ENCODE measurements around the gene DFFA.
"Not testable (repeated sequence)": the region's sequence is repeated elsewhere in the genome, so short reads cannot be mapped to it uniquely, and the experiment has no call there.

Gene DFFA

DNA sequence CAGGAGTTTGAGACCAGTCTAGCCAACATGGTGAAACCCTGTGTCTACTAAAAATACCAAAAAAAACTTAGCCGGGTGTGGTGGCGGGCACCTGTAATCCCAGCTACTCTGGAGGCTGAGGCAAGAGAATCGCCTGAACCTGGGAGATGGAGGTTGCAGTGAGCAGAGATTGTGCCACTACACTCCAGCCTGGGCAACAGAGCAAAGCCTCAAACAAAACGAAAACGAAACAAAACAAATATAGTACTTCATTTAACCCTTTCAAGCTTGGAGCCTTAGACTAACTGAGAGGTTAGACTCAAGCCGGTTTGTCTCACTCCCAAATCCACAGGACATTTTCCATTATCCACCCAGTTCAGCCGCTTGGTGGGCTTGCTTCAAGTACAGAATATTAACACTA, 14.9 kb downstream of the DFFA start:
- DNase-seq, result not testable (repeated sequence)

DNA sequence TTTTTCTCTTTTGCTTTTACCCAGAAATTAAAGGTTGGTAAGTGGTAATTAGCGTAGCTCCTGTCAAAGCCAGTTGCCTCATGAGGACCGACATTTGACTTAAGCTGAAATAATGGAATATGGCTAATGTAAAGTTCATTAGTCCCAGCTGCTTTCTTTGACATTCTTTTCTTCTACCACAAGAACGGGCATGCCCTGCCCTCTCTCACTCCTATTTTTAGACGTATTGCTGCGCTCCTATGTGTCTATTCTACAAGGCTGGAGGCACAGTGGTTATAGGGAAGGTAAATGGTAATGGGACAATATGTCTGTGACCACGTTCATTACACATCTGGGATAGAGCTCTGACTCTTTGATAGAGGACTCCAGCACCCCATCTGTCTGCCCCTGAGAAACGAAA, 15.7 kb downstream of the DFFA start:
- no peak for DNase-seq

DNA sequence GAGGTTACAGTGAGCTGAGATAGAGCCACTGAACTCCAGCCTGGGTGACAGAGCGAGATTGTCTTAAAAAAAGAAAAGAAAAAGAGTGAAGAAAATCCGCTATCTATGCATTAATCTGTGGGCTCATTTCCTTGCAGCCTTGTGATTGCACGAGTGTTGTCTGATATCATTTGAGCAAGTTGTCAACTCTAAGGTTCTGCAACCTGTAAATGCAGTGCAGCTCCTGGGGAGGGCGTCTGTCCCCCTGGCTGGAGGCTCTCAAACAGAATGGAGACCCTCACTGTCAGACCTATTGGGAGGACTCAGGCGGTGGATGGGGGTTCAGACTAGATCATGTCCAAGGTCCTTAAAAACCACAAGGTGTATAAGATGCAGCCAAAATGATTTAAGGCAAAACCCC, 16.3 kb downstream of the DFFA start:
- no peak for DNase-seq

GRCh38 chr1:10451287-10451686, 21.0 kb downstream of the DFFA start:
- no peak for DNase-seq

DNA sequence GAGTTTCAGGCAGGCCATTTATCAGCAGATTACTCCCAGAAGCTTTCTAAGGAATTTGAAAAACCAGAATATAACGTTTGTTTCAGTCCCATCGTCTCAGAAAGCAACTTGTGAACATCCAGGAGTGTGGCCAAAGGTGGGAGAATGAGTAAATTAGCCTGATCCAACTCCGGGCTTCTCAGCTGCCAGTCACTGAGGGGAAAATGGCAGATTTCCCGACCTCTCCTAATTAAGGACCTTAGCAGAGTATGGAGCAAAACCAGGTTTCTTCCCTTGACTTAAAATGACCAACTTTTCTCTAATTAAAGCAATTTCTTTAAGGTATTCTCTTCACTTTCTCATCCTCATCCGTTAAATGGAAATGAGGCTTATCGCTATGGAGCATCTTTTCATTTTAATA, 21.5 kb downstream of the DFFA start:
- no peak for DNase-seq

DNA sequence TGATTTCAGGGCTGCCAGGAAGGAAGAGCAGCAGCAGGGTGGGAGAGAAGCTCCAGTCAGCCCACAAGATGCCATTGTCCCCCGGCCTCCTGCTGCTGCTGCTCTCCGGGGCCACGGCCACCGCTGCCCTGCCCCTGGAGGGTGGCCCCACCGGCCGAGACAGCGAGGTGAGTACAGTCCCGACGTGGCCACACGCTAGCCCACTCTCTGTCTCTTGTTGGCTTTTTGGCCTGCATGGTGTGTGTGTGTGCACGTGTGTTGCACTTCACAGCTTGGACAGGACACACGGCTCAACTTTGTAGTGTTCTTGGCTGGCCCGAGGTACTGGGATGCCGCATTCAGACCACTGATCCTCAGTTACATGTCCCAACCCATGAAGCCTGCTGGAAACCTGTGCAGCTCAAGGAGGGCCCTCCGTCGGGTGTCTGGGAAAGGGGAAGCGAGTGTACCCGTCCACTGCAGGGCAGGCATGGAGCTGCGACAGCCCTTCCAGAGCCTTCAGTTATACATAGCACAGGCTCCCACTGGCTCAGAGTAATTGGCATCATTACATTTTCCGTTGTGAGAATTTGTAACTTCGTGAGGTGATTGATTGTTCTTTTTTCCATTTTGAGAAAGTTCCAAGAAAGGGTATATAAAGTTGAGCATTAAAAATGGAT, 22.0 kb downstream of the DFFA start:
- DNase-seq, result no peak

- no peak for DNase-seq
Observed at GRCh38 chr1:10449751-10450150, 22.6 kb downstream of the DFFA start, which contains the start of gene CORT. CORT (plus strand) TSS chr1:10450031; CDS start chr1:10450224, 193 bp downstream.

- DNase-seq, result no peak
Observed at GRCh38 chr1:10446790-10447422, 25.4 kb downstream of the DFFA start.

- DNase-seq, result no peak
Observed at GRCh38 chr1:10444795-10445397, 27.4 kb downstream of the DFFA start.

- DNase-seq, result no peak
Observed at GRCh38 chr1:10444248-10444647, 28.1 kb downstream of the DFFA start.

GRCh38 chr1:10440794-10441193, 31.5 kb downstream of the DFFA start:
- DNase-seq, result no peak

- DNase-seq, result no peak
Observed at GRCh38 chr1:10440305-10440704, 32.0 kb downstream of the DFFA start.

DNA sequence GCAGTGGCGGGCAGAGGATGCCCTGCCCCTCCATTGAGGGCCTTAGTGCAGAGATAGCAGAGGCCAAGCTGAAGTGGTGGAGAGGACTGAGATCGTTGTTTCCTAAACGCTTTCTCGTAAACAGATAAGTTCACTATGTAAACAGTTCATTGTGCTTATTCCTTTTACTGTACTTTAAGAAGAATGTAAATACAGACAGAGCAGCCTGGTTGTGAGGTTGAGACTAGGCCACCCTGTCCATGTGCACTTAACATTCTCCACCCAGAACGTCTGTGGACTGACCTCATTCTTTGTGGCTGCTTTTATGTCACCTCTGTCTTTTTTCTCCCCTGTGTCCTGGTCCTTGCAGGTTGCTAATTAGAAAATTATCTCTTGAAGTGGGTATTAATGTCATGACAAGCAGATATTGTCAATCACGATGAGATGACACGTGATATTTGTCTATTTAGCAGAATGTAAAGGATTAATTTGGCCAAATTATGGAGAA, 33.6 kb downstream of the DFFA start:
- DNase-seq, result no peak

DNA sequence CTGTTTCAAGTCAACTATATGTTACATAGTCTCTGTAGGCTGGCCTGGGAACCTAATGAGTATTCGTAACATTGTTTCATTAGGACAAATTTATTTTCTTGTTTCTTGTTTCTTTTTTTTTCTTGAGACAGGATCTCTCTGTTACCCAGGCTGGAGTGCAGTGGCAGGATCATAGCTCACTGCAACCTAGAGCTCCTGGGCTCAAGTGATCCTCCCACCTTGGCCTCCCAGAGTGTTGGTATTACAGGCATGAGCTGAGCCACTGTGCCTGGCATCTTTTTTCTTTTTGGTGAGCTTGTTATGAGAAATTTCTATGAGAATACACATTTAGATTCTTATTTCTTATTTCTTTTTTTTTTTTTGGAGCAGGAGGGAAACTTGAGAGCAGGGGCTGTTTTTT, 35.3 kb downstream of the DFFA start:
- no peak for DNase-seq

- DNase-seq, result no peak
Observed at GRCh38 chr1:10434590-10434989, 37.7 kb downstream of the DFFA start.

DNA sequence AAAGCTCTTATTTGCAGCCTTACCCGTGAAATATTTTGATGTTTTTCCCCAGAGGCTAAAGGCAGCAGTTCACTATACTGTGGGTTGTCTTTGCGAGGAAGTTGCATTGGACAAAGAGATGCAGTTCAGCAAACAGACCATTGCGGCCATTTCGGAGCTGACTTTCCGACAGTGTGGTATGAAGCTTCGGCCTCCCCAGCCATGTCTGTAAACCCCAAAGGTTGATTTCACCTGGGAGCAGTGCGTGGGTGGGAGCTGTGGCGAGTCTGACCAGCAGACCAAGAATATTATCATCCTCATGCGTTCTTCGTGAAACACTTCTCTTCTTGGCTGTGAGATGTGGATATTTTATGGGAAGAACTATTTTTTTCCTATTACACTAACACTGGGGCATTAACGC, 38.5 kb downstream of the DFFA start:
- DNase-seq, result no peak

DNA sequence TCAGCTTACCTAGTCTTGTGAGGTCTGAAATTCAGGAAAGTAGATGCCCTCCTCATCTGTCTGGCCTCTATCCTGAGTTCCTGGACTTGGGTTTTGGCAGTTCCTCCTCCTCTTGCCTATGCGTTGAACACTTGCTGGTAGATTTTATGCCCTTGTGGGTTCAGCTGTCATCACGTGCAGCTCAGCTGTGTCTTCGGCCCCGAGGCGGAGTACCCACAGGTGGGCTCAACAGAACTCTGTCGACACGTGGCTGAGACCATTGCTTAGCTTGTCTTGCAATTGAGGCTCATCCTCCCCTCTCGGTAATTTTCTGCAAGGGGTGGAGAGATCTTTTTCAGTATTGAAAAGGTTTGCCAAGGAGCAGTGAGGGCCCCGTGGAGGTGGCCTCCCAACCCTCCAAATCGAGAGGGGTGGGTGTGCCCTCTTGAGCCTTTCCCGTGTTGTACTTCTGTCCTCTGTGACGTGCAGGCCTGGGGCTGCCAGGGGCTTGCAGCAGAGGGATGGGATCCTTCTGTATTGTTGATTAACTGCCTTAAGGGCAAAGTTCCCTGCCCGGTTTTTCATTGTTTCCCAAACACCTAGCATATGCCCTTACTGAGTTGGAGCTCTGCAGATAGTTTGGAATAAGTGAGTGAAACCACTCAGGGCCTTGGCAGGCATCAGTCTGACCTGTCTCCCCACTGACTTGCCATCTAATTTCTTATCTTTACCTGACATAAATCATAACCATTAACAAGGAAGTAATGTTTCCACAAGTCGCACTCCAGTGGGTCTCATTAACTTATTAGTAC, 39.2 kb downstream of the DFFA start:
- no peak for DNase-seq

DNA sequence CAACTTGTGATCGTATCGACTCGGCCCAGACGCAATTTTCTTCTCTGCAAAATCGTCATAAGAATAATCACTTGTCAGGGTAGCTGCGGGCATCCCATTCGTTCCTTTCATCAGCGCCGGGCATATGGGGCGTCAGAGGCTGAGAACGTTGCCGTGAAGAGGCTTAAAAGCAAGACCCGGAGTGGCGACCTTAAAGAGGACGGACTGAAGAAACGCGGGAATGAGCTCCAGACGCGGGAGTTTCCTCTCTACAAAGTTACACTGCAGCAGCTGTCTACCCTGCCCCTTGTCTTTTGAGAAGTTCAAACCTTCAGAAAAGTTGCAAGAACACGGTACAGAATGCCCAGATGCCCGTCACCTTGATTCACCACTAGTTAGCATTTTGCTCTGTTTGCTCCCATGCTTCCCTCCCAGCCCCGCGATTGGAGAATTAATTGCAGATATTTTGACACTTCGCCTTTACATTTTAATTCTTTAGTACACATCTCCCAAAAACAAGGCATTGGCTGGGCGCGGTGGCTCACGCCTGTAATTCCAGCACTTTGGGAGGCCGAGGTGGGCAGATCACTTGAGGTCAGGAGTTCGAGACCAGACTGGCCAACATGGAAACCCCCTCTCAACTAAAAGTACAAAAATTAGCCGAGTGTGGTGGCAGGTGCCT, 41.1 kb downstream of the DFFA start:
- peak; percentile 32 for DNase-seq

DNA sequence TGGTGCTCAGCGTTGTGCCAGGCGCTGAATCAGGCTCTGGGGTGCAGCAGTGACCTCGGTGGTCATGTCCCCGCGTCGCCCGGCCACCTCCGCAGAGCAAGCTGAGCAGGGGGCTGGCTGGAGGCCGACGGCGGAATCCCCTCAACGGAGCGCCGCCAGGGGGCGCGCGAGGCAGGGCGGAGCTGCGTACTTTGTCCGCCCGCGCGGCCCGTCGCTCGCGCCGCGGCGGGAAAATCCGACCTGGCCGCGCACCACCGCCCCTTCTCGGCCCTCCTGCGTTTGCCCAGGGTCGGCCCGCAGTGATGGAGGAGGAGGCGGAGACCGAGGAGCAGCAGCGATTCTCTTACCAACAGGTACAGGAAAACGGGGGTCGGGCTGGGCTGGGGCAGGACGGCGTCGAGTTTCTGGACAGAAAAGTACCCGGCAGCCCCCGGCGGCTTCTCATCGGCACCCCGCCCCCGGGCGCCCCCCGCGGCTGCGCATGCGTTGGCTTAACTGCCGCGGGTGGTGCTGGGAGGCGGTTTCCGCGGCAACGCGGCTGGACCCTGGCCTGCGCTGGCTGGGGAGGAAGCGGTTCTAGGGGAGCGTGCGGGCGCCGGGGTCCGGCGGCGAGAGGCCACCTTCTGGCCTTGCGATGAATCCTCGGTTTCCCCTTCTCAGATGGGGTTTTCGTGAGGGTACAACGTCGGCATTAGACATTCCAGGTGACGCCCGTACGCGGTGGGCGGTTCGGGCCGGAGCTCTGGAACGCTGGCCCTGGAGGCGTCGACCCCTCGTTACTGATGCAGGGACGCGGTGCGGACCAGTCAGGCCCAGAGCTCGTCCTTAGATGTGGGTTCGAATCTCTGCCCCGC, 41.9 kb downstream of the DFFA start, which contains the start of gene CENPS:
TSS of gene CENPS (plus strand) at position 218 of the 854 bp plus-strand sequence. CDS start at position 303, 85 bp downstream.
- DNase-seq, result peak; percentile 94

DNA sequence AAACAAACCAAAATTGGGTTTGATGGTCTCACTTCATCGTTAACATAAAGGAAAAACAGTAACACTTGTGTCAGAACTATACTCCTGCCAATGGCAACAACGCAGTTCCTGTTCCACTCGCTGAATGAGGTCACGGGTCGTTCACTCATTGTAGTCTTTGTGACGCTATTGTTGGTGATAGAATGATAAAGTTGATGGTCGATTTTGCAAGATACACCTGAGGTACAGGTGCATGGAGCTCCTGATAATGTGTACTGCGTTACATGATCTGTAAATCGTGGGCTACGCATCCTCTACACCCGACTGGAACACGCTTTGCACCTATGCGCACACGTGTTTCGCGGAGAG, 42.5 kb downstream of the DFFA start:
- no peak for DNase-seq

- DNase-seq, result no peak
Observed at GRCh38 chr1:10428984-10429383, 43.3 kb downstream of the DFFA start.

- DNase-seq, result not testable (repeated sequence)
Observed at GRCh38 chr1:10426535-10426848, 45.8 kb downstream of the DFFA start.
